GM12878 (cell line): Measurements from ENCODE around the gene MTSS2. TPM values are rescaled to one million over a fixed set of nuclear protein-coding genes. Genes with fewer than 3 reads are reported as not detected.

Source experiments
- ATAC-seq: fragments of 200-7000 bp; cut with Tn5 transposase; 3 replicates; pipeline ENCODE4 v1.9.1; 2020; ENCODE audit warnings: mild to moderate bottlenecking, moderate library complexity
- BruUV-seq: library from RNA; stranded (reverse); fragments of 400-500 nt; replicated peaks from 2 replicates; lab custom pipeline; 2021; lab: Mats Ljungman, UMichigan
- CTCF ChIA-PET: fragments of 300-600 bp; sonication (Branson Sonifier 250); formaldehyde crosslinking; extraction: SDS; loops from one replicate; lab custom pipeline; 2021; ENCODE audit warnings: inconsistent platforms; lab: Yijun Ruan, JAX
- POLR2A ChIA-PET: fragments of 350-600 bp; formaldehyde crosslinking; extraction: SDS; loops from one replicate; lab custom pipeline; 2021; ENCODE audit warnings: inconsistent platforms; lab: Charles Lee
- RAD21 ChIA-PET: fragments of 300-600 bp; sonication (Branson Sonifier 250); formaldehyde crosslinking; loops from one replicate; lab custom pipeline; 2023; ENCODE audit warnings: antibody characterized with exemption; ENCODE audit not compliant: unreplicated experiment; lab: Charles Lee
- SMC1A ChIA-PET: fragments of 300-600 bp; sonication (Branson Sonifier 250); formaldehyde crosslinking; loops from one replicate; lab custom pipeline; 2023; ENCODE audit not compliant: unreplicated experiment, uncharacterized antibody; lab: Charles Lee
- DNase-seq: peaks from one replicate; pipeline ENCODE4 v3.0.0-alpha.2; 2011; ENCODE audit warnings: low read depth, low spot score
- FAIRE-seq: peaks from 3 replicates; lab custom pipeline; 2011; peaks lifted over from hg19 to GRCh38; lab: Jason Lieb, UNC
- H2AFZ ChIP-seq: 2 replicates; pipeline ENCODE4 v1.6.0; 2011; ENCODE audit warnings: low read depth, low read length, control low read depth; ENCODE audit not compliant: control insufficient read depth
- H3K27ac ChIP-seq: 2 replicates; pipeline ENCODE4 v1.5.1; 2011; ENCODE audit warnings: control low read depth; ENCODE audit not compliant: control insufficient read depth, insufficient read depth
- H3K27me3 ChIP-seq, 2 experiments: replicated peaks in 1 of 2; 2 replicates each; pipeline versions ENCODE4 v1.6.0 to v1.6.1; 2011; ENCODE audit warnings: low read length in 1 of 2; ENCODE audit not compliant: control insufficient read depth in 2 of 2, insufficient read depth in 2 of 2
- H3K36me3 ChIP-seq, 2 experiments: 2 replicates each; pipeline ENCODE4 v1.5.1; 2011; ENCODE audit warnings: low read length in 1 of 2; ENCODE audit not compliant: control insufficient read depth in 2 of 2, insufficient read depth in 2 of 2
- H3K4me1 ChIP-seq: 2 replicates; pipeline ENCODE4 v1.6.1; 2011; ENCODE audit warnings: mild to moderate bottlenecking, low read length, moderate library complexity, mixed read lengths; ENCODE audit not compliant: control insufficient read depth, insufficient read depth
- H3K4me2 ChIP-seq: 2 replicates; pipeline ENCODE4 v1.6.0; 2011; ENCODE audit warnings: control low read depth; ENCODE audit not compliant: control insufficient read depth, insufficient read depth
- H3K4me3 ChIP-seq: fragments of 200-600 bp; sonication (generic); 2 replicates; pipeline ENCODE4 v1.5.1; 2016
- H3K79me2 ChIP-seq: 2 replicates; pipeline ENCODE4 v1.6.0; 2011; ENCODE audit warnings: low read length; ENCODE audit not compliant: control insufficient read depth, insufficient read depth
- H3K9ac ChIP-seq: 2 replicates; pipeline ENCODE4 v1.8.0; 2011; ENCODE audit warnings: low read length, control low read depth, mixed read lengths; ENCODE audit not compliant: control insufficient read depth, insufficient read depth
- H3K9me3 ChIP-seq: replicated peaks from 3 replicates; pipeline ENCODE4 v1.5.1; 2011; ENCODE audit warnings: mild to moderate bottlenecking, low read length; ENCODE audit not compliant: control insufficient read depth, insufficient read depth
- H4K20me1 ChIP-seq: 2 replicates; pipeline ENCODE4 v1.6.0; 2011; ENCODE audit not compliant: control insufficient read depth, insufficient read depth
- EP300 ChIP-seq, 2 experiments: fragments of 150-350 bp in 1 of 2; IDR thresholded peaks; 2 replicates each; pipeline ENCODE4 v1.6.1; 2011 to 2012; ENCODE audit warnings: low read depth in 2 of 2, low read length in 2 of 2, borderline replicate concordance in 1 of 2, improper control_type of control experiment in 1 of 2, inconsistent platforms in 1 of 2; ENCODE audit not compliant: control insufficient read depth in 1 of 2
- EZH2 ChIP-seq: IDR thresholded peaks from 2 replicates; pipeline ENCODE4 v1.6.1; 2012; ENCODE audit warnings: low read depth, mild to moderate bottlenecking, control low read depth, inconsistent platforms, low read length, borderline replicate concordance; ENCODE audit not compliant: control insufficient read depth
- FOXM1 ChIP-seq: IDR thresholded peaks from 2 replicates; pipeline ENCODE4 v1.6.1; 2012; ENCODE audit warnings: low read depth, mild to moderate bottlenecking, inconsistent platforms, low read length, moderate library complexity
- IKZF1 ChIP-seq: fragments of 450-650 bp; conservative IDR thresholded peaks from 2 replicates; pipeline ENCODE4 v1.6.1; 2017; ENCODE audit warnings: antibody characterized with exemption, mild to moderate bottlenecking
- JUND ChIP-seq: IDR thresholded peaks from 2 replicates; pipeline ENCODE4 v1.6.1; 2012; ENCODE audit warnings: low read depth, mild to moderate bottlenecking, low read length, improper control_type of control experiment, moderate library complexity
- MTA2 ChIP-seq: fragments of 450-650 bp; IDR thresholded peaks from 2 replicates; pipeline ENCODE4 v1.6.1; 2016; ENCODE audit warnings: low read depth, mild to moderate bottlenecking, moderate library complexity
- MYC ChIP-seq: IDR thresholded peaks from 2 replicates; pipeline ENCODE4 v1.6.1; 2011; ENCODE audit warnings: mild to moderate bottlenecking, low read length, moderate library complexity, inconsistent platforms; ENCODE audit not compliant: insufficient read depth, insufficient replicate concordance, insufficient read length, severe bottlenecking
- NBN ChIP-seq: fragments of 450-650 bp; IDR thresholded peaks from 2 replicates; pipeline ENCODE4 v1.6.1; 2016
- NFIC ChIP-seq: IDR thresholded peaks from 2 replicates; pipeline ENCODE4 v1.6.1; 2012; ENCODE audit warnings: low read depth, mild to moderate bottlenecking, inconsistent platforms, low read length, moderate library complexity
- NR2C1 ChIP-seq: fragments of 450-650 bp; IDR thresholded peaks from 2 replicates; pipeline ENCODE4 v1.6.1; 2017; ENCODE audit warnings: antibody characterized with exemption, mild to moderate bottlenecking, moderate library complexity
- NR2F1 ChIP-seq: fragments of 450-650 bp; conservative IDR thresholded peaks from 2 replicates; pipeline ENCODE4 v1.6.1; 2017; ENCODE audit warnings: mild to moderate bottlenecking
- NRF1 ChIP-seq: conservative IDR thresholded peaks from 2 replicates; pipeline ENCODE4 v1.6.1; 2011; ENCODE audit warnings: mild to moderate bottlenecking, low read depth, low read length, improper control_type of control experiment
- PAX8 ChIP-seq: fragments of 450-650 bp; IDR thresholded peaks from 2 replicates; pipeline ENCODE4 v1.6.1; 2017; ENCODE audit warnings: mild to moderate bottlenecking, moderate library complexity
- PML ChIP-seq: IDR thresholded peaks from 2 replicates; pipeline ENCODE4 v1.6.1; 2012; ENCODE audit warnings: low read length, inconsistent platforms
- POLR2A ChIP-seq: IDR thresholded peaks from 2 replicates; pipeline ENCODE4 v1.6.1; 2011; ENCODE audit warnings: low read depth, mild to moderate bottlenecking, low read length
- SP1 ChIP-seq: IDR thresholded peaks from one replicate; pipeline ENCODE4 v1.6.1; 2011; ENCODE audit warnings: low read depth, low read length
- SRF ChIP-seq, 2 experiments: IDR thresholded peaks; 2 replicates each; pipeline ENCODE4 v1.6.1; 2011; ENCODE audit warnings: low read depth in 2 of 2, low read length in 2 of 2, mild to moderate bottlenecking in 1 of 2, moderate library complexity in 1 of 2
- TCF12 ChIP-seq: IDR thresholded peaks from 2 replicates; pipeline ENCODE4 v1.6.1; 2011; ENCODE audit warnings: low read depth, mild to moderate bottlenecking, low read length
- USF2 ChIP-seq: IDR thresholded peaks from 2 replicates; pipeline ENCODE4 v1.6.1; 2011; ENCODE audit warnings: low read depth, low read length, improper control_type of control experiment, borderline replicate concordance
- ZNF24 ChIP-seq: fragments of 450-650 bp; IDR thresholded peaks from 2 replicates; pipeline ENCODE4 v1.6.1; 2017; ENCODE audit warnings: antibody characterized with exemption, mild to moderate bottlenecking
- WGBS: methylation state at CpG from one replicate; pipeline ENCODE4 v1.1.6; 2016; ENCODE audit warnings: low lambda C conversion rate; ENCODE audit not compliant: insufficient replicate concordance, insufficient coverage; ENCODE audit errors: missing lambda C conversion rate; 5-methylcytosine and 5-hydroxymethylcytosine counted together
- in situ Hi-C: fragments of 300-500 bp; cut with MboI; formaldehyde crosslinking; loops from 9 replicates; pipeline ENCODE4 v1.14.3; 2018; ENCODE audit warnings: mixed read lengths
- intact Hi-C: fragments of 100-400 bp; cut with micrococcal nuclease; formaldehyde crosslinking; loops from one replicate; pipeline ENCODE4 v1.14.2; 2022; ENCODE audit not compliant: unreplicated experiment
- polyA plus RNA-seq, 11 experiments: library from polyadenylated mRNA; depleted of rRNA in 4 of 11; unstranded in 6 of 11; stranded (reverse) in 5 of 11; fragments of >200 nt; fragmentation: Nextera tagmentation in 4 of 11; fragmentation: Illumina TruSeq in 1 of 11; extraction: Ambion mirVana in 4 of 11; extraction: Trizol in 1 of 11; gene quantifications; 1 replicate in 1 of 11; 2 replicates in 10 of 11; pipeline versions ENCODE4 v1.2.1 to v1.2.3, GENCODE V29; 2011 to 2016; ENCODE audit warnings: inconsistent platforms in 2 of 11, missing spikeins in 2 of 11, low read depth in 1 of 11
- total RNA-seq, 4 experiments: library from RNA; depleted of rRNA in 3 of 4; stranded (reverse); fragments of >200 nt in 3 of 4; fragmentation: Illumina TruSeq in 1 of 4; extraction: Trizol in 1 of 4; gene quantifications; 2 replicates each; pipeline versions ENCODE4 v1.2.1 to v1.2.3, GENCODE V29; 2013 to 2021

MTSS2 gene
- total and polyA plus RNA-seq, 10 of the 15 experiments (the other 5 are each of a cell fraction or from before 2014, with no cell fraction given), result under 0.01 to 0.51 (median 0.14) TPM; not detected in 4

DNA sequence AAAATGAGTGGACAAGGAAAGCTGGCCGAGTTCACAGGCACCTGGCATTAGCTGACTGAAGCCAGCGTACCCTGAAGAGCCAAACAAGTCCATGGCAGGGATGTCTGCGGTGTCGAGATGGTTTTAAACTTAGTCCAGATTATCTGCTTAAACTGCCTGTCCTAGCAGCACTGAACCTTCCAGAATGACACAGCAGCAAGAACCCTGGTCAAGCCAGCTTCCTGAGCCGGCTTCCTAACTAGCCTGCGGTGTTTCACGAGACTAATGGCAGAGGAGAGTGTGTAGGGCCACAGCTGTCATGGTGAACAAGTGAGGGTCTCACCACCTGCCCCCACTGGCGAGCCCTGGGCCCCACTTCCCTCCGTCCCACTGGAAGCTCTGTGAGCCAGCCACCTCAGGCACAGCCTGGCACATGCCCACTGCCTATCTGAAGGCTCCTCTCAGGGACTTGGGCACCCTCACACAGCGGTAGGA, 28.8 kb upstream of the MTSS2 start:
- Histone ChIP-seq H3K27ac (no peak overlapping the region), H2AFZ (no peak overlapping the region), H3K4me3 (no peak overlapping the region), H3K27me3 (no peaks in the 10 kb centered on the region), H3K9me3 (no peaks in the 10 kb centered on the region), H3K79me2 (no peaks in the 10 kb centered on the region), H3K36me3 (peaks cover 0 to 2% of the 10 kb centered on the region in 2 experiments; a peak in 2 of 4 replicates)
- no TSS peak for BruUV-seq
- RAD21 ChIA-PET, result no interaction called here
- ATAC-seq (no peak), FAIRE-seq (no peak), DNase-seq (no peak)
- intact Hi-C loops, result no loop called here
- SMC1A ChIA-PET, result interaction anchor here (0.5 kb wide), 1 partner anchor 1551 kb away, joined by 3 read pairs; no protein-coding TSS in a partner anchor
- WGBS, result 81% methylated on average over 10 of the region's 10 CpGs
- CTCF ChIA-PET, result no interaction called here
- in situ Hi-C loops, result no loop called here
- TF ChIP-seq SRF (IDR thresholded peaks at IDR 0.05; ENCODE audit: low read depth in 2 of 2, low read length in 2 of 2) (no peak), NFIC (no peak), NR2F1 (no peak), EP300 (IDR thresholded peaks at IDR 0.05; ENCODE audit: borderline replicate concordance in 1 of 2, control insufficient read depth in 1 of 2, low read depth in 2 of 2, low read length in 2 of 2) (no peak), MYC (no peak), PAX8 (no peak), SP1 (no peak), IKZF1 (no peak), NR2C1 (no peak), PML (no peak), EZH2 (no peak), NRF1 (no peak), JUND (no peak), MTA2 (no peak), POLR2A (no peak), NBN (no peak), ZNF24 (no peak), USF2 (no peak), FOXM1 (no peak), TCF12 (no peak)
- TF ChIP-seq, all 136 proteins: peak for 0
- Histone ChIP-seq H3K4me2 (no peak overlapping the region), H3K4me1 (no peaks in the 10 kb centered on the region), H4K20me1 (no peaks in the 10 kb centered on the region), H3K9ac (no peak overlapping the region)
- POLR2A ChIA-PET, result no interaction called here
